ENCODE data around the gene PLEKHG4B. TPM values are rescaled to one million over a fixed set of nuclear protein-coding genes. Genes with fewer than 3 reads are reported as not detected.

Gene PLEKHG4B
- total and polyA plus RNA-seq, 2 donors from 2014 or later, result 0.13 to 0.37 TPM

GRCh38 chr5:121432-121831 lies 29.5 kb downstream of the PLEKHG4B start:
- TF ChIP-seq CTCF (IDR thresholded peaks at IDR 0.05; ENCODE audit: borderline replicate concordance, extremely low read depth, insufficient read depth), result no peak
- Histone ChIP-seq H3K9me3 (ENCODE audit: control insufficient read depth in 2 of 3, insufficient read depth in 1 of 3, low read length in 3 of 3) (peaks cover 0 to 8% (median 7%) of the 10 kb centered on the region in 3 donors), H3K9ac (ENCODE audit: low read length in 3 of 3) (no peak overlapping the region), H3K4me1 (ENCODE audit: control insufficient read depth in 2 of 3, insufficient read depth in 2 of 3, low read depth in 1 of 3, low read length in 3 of 3) (no peaks in the 10 kb centered on the region), H3K27me3 (ENCODE audit: control insufficient read depth, insufficient read depth, low read length) (no peaks in the 10 kb centered on the region), H3K4me3 (ENCODE audit: low read length in 3 of 3) (no peak overlapping the region), H3K36me3 (ENCODE audit: control insufficient read depth in 2 of 3, insufficient read depth in 3 of 3, low read length in 3 of 3) (no peaks in the 10 kb centered on the region), H3K27ac (ENCODE audit: low read depth in 2 of 2, low read length in 2 of 2) (no peak overlapping the region)
- FAIRE-seq (no peak), DNase-seq (no peak)
- intact Hi-C loops (cut with DNase I), result no loop called here

- intact Hi-C loops (cut with DNase I), result no loop called here
- peaks cover 0 to 8% (median 7%) of the 10 kb centered on the region in 3 donors for H3K9me3 ChIP-seq (ENCODE audit: control insufficient read depth in 2 of 3, insufficient read depth in 1 of 3, low read length in 3 of 3)
- DNase-seq, result no peak
- H3K4me3 ChIP-seq (ENCODE audit: low read length in 3 of 3), result no peak overlapping the region
- no peaks in the 10 kb centered on the region for H3K36me3 ChIP-seq (ENCODE audit: control insufficient read depth in 2 of 3, insufficient read depth in 3 of 3, low read length in 3 of 3)
- no peaks in the 10 kb centered on the region for H3K4me1 ChIP-seq (ENCODE audit: control insufficient read depth in 2 of 3, insufficient read depth in 2 of 3, low read depth in 1 of 3, low read length in 3 of 3)
- TF ChIP-seq CTCF (IDR thresholded peaks at IDR 0.05; ENCODE audit: borderline replicate concordance, extremely low read depth, insufficient read depth), result no peak
- FAIRE-seq, result no peak
- no peak overlapping the region for H3K9ac ChIP-seq (ENCODE audit: low read length in 3 of 3)
- no peak overlapping the region for H3K27ac ChIP-seq (ENCODE audit: low read depth in 2 of 2, low read length in 2 of 2)
- no peaks in the 10 kb centered on the region for H3K27me3 ChIP-seq (ENCODE audit: control insufficient read depth, insufficient read depth, low read length)
These were observed 33.8 kb downstream of the PLEKHG4B start for GRCh38 chr5:125815-126214.

- no peaks in the 10 kb centered on the region for H3K4me1 ChIP-seq (ENCODE audit: control insufficient read depth in 2 of 3, insufficient read depth in 2 of 3, low read depth in 1 of 3, low read length in 3 of 3)
- intact Hi-C loops (cut with DNase I), result no loop called here
- H3K36me3 ChIP-seq (ENCODE audit: control insufficient read depth in 2 of 3, insufficient read depth in 3 of 3, low read length in 3 of 3), result no peaks in the 10 kb centered on the region
- H3K27me3 ChIP-seq (ENCODE audit: control insufficient read depth, insufficient read depth, low read length), result no peaks in the 10 kb centered on the region
- FAIRE-seq, result no peak
- no peak for DNase-seq
- no peak for TF ChIP-seq CTCF (IDR thresholded peaks at IDR 0.05; ENCODE audit: borderline replicate concordance, extremely low read depth, insufficient read depth)
- no peak overlapping the region for H3K4me3 ChIP-seq (ENCODE audit: low read length in 3 of 3)
- H3K27ac ChIP-seq (ENCODE audit: low read depth in 2 of 2, low read length in 2 of 2), result no peak overlapping the region
- peaks cover 0 to 3% (median 0%) of the 10 kb centered on the region in 3 donors for H3K9me3 ChIP-seq (ENCODE audit: control insufficient read depth in 2 of 3, insufficient read depth in 1 of 3, low read length in 3 of 3)
- no peak overlapping the region for H3K9ac ChIP-seq (ENCODE audit: low read length in 3 of 3)
These were observed 34.8 kb downstream of the PLEKHG4B start for GRCh38 chr5:126806-127205.

GRCh38 chr5:127886-128285 lies 35.9 kb downstream of the PLEKHG4B start:
- no peak overlapping the region for H3K9ac ChIP-seq (ENCODE audit: low read length in 3 of 3)

More at GRCh38 chr5:127886-128285, 35.9 kb downstream of the PLEKHG4B start:
- H3K36me3 ChIP-seq (ENCODE audit: control insufficient read depth in 2 of 3, insufficient read depth in 3 of 3, low read length in 3 of 3), result no peaks in the 10 kb centered on the region
- H3K4me3 ChIP-seq (ENCODE audit: low read length in 3 of 3), result no peak overlapping the region
- FAIRE-seq, result no peak
- H3K27me3 ChIP-seq (ENCODE audit: control insufficient read depth, insufficient read depth, low read length), result no peaks in the 10 kb centered on the region
- H3K4me1 ChIP-seq (ENCODE audit: control insufficient read depth in 2 of 3, insufficient read depth in 2 of 3, low read depth in 1 of 3, low read length in 3 of 3), result no peaks in the 10 kb centered on the region
- TF ChIP-seq CTCF (IDR thresholded peaks at IDR 0.05; ENCODE audit: borderline replicate concordance, extremely low read depth, insufficient read depth), result no peak
- no peak for DNase-seq
- no peak overlapping the region for H3K27ac ChIP-seq (ENCODE audit: low read depth in 2 of 2, low read length in 2 of 2)
- peaks cover 0 to 3% (median 0%) of the 10 kb centered on the region in 3 donors for H3K9me3 ChIP-seq (ENCODE audit: control insufficient read depth in 2 of 3, insufficient read depth in 1 of 3, low read length in 3 of 3)
- intact Hi-C loops (cut with DNase I), result no loop called here
